HG03095 (cell line): Measurements from ENCODE around the gene MGAT4A.
"Not testable (repeated sequence)": the region's sequence is repeated elsewhere in the genome, so short reads cannot be mapped to it uniquely, and the experiment has no call there.

Experiments used
- ATAC-seq: cut with Tn5 transposase; IDR thresholded peaks from one replicate; pipeline ENCODE4 v1.9.1; 2021; ENCODE audit warnings: moderate library complexity; ENCODE audit not compliant: unreplicated experiment

The MGAT4A gene

DNA sequence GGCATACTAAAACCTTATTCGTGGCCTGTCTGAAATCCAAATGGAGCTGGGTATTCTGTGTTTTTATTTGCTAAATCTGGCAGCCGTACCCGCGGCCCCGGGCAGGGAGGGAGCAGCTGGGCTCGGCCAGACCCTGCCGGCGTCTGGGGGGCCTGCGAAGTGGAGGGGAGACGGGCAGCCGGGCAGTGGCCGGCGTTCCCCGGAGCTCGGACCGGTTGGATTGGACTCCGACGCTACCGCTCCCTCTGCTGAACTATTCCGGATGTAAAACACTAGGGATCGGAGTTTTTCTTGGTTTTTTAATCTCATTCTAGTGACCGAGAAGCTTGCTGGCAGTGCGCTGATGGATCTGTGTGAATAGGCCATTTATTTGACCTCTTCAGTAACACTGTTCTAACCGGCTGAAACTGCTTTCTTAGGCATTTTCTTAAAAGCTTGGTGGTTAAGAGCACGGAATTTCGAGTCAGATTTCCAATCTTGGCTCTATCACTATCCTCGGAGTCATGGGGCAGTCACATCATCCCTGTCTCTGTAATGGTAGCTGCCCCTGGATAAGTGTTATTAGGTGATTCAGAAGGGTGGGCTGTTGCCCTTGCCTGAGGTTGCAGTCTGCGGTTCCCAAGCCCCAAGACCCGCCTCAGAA is 121.8 kb downstream of the MGAT4A start:
- no peak for ATAC-seq

DNA sequence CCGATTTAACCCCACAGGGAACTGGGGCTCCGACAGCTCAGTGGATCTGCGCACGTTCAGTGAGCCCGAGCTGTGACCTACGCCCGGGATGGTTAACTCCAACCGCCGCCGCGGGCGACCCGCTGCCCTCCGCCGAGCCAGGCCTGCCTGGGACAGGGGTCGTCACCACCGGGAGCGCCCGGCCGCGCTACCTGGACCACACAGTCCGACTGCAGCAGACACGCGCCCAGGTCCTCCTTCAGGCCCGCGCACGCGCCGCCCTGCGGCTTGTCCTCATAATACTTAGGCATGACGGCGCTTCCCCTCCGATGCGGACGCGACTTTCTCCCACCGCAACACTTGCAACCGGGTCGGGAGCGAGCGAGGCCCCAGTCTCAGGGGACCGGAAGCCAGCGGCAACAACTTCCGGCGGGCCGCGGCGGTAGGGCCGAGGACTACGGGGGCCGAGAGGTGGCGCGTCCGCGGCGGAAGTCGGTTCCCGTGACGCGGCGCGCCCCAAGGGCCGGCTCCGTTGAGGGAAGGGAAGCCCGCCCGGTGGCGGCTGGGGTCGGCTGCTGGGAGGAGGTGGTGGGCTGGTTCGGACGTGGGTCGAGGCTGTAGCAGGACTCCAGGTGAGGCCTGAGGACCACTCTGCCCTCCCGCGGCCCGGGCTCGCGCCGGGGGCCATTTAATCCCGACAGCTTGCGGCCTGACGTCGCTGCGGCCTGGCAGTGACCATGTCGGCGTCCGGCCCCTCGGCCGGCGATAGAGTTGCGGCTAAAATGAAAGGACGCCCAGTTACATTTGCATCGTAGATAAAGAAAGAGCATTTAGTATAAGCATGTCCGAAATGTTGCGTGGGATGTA is 122.6 kb downstream of the MGAT4A start, which contains the start of the genes COA5 and UNC50:
TSS of gene COA5 (minus strand) at position 397 of the 846 bp plus-strand sequence. CDS start at position 290, 107 bp downstream.
TSS of gene UNC50 (plus strand) at position 474 of the 846 bp plus-strand sequence. CDS start 1,171 bp downstream, outside the sequence.
- peak; percentile 86 for ATAC-seq

DNA sequence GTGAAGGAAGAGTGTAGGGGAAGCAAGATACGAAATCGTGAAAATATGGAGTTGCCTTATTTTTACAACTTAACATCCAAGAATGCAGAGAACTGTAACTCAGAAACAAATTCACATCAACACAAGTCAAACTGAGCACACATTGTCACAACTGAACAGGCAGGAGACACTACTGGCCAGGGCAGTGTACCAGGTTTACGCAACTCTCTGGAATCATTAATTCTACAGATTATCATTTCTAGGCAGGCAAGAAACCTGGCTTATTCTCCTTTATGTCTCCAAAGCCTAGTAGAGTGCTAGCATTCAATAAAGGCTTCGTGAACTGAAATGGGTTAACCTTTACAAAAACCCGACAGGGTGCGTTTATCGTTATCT is 123.2 kb downstream of the MGAT4A start:
- ATAC-seq, result no peak

GRCh38 chr2:98607104-98607503 is 123.8 kb downstream of the MGAT4A start:
- no peak for ATAC-seq

GRCh38 chr2:98606431-98606830 is 124.5 kb downstream of the MGAT4A start:
- no peak for ATAC-seq

DNA sequence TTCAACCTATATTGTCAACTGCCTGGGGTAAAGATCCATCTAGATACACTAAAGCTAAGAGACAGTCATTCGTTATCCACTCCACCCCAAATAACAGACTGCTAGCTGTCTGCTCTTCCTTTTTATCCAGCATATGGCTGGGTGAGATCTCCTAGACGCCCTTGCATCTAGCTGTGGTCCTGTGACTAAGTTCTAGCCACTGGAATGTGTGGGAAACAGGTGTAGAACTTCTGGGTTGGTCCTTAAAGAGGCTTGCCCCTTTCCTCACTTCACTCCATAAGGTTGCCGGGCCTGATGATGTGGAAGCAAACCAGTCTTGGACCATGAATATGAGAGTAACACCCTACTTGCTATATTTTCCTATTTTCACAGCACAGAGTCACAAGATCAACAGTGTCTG is 125.9 kb downstream of the MGAT4A start:
- no peak for ATAC-seq

- no peak for ATAC-seq
Observed at GRCh38 chr2:98604547-98604946, 126.4 kb downstream of the MGAT4A start.

GRCh38 chr2:98601532-98602132 is 129.3 kb downstream of the MGAT4A start:
- ATAC-seq, result no peak

DNA sequence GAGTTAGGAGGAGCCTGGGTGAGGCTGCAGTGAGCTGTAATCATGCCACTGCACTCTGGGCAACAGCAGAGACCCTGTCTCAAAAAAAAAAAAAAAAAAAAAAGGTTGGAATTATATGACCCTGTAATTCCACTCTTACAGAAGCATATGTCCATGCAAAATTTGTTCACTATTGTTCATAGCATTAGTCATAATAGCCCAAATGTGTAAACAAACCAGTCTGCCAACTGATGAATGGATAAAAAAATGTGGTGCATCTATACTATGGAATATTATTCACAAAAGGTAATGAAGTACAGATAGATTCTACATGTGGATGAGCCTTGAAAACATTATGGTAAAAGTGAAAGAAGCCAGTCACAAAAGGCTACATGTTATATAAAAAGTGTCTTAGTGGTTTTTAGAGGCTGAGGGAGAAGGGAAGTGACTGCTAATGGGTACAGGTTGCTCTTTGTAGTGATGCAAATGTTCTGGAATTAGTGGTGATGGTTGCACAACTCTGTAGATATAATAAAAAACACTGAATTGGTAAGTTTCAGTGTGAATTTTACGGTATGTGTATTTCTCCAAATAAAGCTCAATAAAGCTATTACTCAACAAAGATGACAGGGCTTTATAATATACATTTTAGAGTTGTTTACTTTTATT is 132.0 kb downstream of the MGAT4A start:
- ATAC-seq, result no peak

DNA sequence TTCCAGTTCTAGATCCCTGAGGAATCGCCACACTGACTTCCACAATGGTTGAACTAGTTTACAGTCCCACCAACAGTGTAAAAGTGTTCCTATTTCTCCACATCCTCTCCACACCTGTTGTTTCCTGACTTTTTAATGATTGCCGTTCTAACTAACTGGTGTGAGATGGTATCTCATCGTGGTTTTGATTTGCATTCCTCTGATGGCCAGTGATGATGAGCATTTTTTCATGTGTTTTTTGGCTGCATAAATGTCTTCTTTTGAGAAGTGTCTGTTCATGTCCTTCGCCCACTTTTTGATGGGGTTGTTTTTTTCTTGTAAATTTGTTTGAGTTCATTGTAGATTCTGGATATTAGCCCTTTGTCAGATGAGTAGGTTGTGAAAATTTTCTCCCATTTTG is 136.3 kb downstream of the MGAT4A start:
- ATAC-seq, result not testable (repeated sequence)

GRCh38 chr2:98592565-98592964 is 138.4 kb downstream of the MGAT4A start:
- no peak for ATAC-seq

GRCh38 chr2:98589489-98589888 is 141.4 kb downstream of the MGAT4A start:
- ATAC-seq, result no peak

DNA sequence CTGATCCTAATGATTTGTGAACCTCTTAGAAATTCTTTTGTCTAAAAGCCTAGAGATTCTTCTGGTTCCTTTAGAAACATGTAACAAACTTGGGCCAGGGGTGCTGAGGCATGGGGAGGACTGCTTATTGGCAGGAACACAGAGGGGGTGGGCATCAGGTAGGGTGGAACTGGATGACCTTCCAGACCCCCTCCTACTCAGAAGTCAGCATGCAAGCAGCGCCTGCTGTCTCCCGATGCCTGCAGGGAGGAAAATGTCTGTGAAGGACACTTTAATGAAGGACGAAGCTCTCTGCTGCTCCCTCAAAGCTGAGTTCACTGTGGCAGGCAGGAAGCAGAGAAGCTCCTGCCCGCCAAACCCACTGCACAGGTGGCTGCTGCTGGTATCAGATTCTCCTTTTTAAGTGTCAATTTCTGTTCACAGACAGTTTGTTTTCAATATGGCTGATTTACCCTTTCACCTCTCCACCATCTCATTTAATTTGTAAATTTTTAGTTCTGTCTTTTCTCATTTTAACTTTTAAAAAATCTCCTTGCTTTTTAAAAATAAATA is 142.0 kb downstream of the MGAT4A start:
- no peak for ATAC-seq

- no peak for ATAC-seq
Observed at GRCh38 chr2:98586551-98587140, 144.3 kb downstream of the MGAT4A start.

DNA sequence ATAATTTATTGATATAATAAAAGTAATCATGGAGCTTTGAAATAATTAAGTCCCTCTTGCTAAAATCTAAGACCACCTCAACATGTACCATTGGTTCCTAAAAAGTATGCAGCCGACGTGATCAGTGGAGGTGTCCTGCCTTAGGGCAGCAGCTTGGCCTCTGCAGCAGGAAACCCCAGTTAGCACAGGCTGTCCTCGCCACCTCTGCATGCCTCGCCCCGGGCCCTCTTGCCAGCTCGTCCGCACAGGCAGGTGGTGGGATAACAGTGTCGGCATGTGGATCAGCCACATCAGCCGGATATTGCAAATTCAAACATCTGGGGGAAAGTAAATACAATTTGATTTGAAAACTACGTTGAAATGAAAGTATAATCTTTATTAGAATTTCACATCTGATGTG is 145.5 kb downstream of the MGAT4A start:
- ATAC-seq, result no peak

- no peak for ATAC-seq
Observed at GRCh38 chr2:98583816-98584618, 146.9 kb downstream of the MGAT4A start.

DNA sequence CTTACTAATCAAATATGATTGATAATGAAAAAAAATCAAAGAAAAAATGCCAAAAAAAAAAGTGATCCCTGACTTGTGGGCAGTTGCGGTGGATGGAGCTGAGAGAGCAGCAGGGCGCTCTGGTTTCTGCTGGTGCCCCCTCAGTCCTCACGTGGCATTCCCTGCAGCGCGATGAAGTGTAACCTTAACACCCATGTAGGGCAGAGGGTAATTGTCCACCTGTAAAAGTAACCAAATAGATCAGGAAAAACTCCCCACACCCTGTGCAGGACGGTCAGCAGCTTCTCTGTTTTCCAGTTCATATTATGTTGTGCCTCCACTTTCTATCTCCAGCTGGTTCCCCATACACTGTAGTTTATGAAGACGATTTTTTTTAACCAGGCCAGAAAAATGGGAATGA is 147.7 kb downstream of the MGAT4A start:
- no peak for ATAC-seq

- ATAC-seq, result no peak
Observed at GRCh38 chr2:98582523-98582922, 148.4 kb downstream of the MGAT4A start.

GRCh38 chr2:98580656-98581284 is 150.2 kb downstream of the MGAT4A start:
- no peak for ATAC-seq
